H9 (cell line): ENCODE data around the gene COPZ2. TPM values are rescaled to one million over a fixed set of nuclear protein-coding genes. Genes with fewer than 3 reads are reported as not detected.

Experiments
- DNase-seq: peaks from one replicate; pipeline ENCODE4 v3.0.0-alpha.2; 2017
- H2AFZ ChIP-seq: one replicate; pipeline ENCODE4 v1.6.1; 2013; ENCODE audit warnings: mild to moderate bottlenecking, low read length, control low read depth, moderate library complexity
- H2AK5ac ChIP-seq: 2 replicates; pipeline ENCODE4 v1.6.1; 2013; ENCODE audit warnings: low read length, control low read depth, mixed read lengths; ENCODE audit not compliant: insufficient read length
- H2BK120ac ChIP-seq: one replicate; pipeline ENCODE4 v1.6.1; 2013; ENCODE audit warnings: low read depth, mild to moderate bottlenecking, low read length, control low read depth, inconsistent platforms; ENCODE audit not compliant: poor library complexity, severe bottlenecking
- H2BK12ac ChIP-seq: 2 replicates; pipeline ENCODE4 v1.6.1; 2013; ENCODE audit warnings: low read length, control low read depth, mixed read lengths, low read depth; ENCODE audit not compliant: insufficient read length
- H2BK15ac ChIP-seq: 2 replicates; pipeline ENCODE4 v1.6.1; 2013; ENCODE audit warnings: low read depth, low read length, control low read depth
- H2BK20ac ChIP-seq: one replicate; pipeline ENCODE4 v1.6.1; 2013; ENCODE audit warnings: low read depth, mild to moderate bottlenecking, low read length, control low read depth, inconsistent platforms; ENCODE audit not compliant: poor library complexity, severe bottlenecking
- H2BK5ac ChIP-seq: 2 replicates; pipeline ENCODE4 v1.6.1; 2013; ENCODE audit warnings: low read length, control low read depth, mixed read lengths; ENCODE audit not compliant: insufficient read length
- H3K14ac ChIP-seq: 2 replicates; pipeline ENCODE4 v1.6.1; 2013; ENCODE audit warnings: low read length, control low read depth; ENCODE audit not compliant: insufficient read depth
- H3K18ac ChIP-seq: 2 replicates; pipeline ENCODE4 v1.6.1; 2013; ENCODE audit warnings: low read depth, mild to moderate bottlenecking, mixed read lengths, low read length, control low read depth; ENCODE audit not compliant: insufficient read length
- H3K23ac ChIP-seq: 2 replicates; pipeline ENCODE4 v1.6.1; 2013; ENCODE audit warnings: low read length, control low read depth, mixed read lengths, low read depth; ENCODE audit not compliant: insufficient read length
- H3K23me2 ChIP-seq: 2 replicates; pipeline ENCODE4 v1.6.1; 2013; ENCODE audit warnings: low read depth, mild to moderate bottlenecking, mixed read lengths, low read length, control low read depth; ENCODE audit not compliant: insufficient read length, poor library complexity, severe bottlenecking
- H3K27ac ChIP-seq: 2 replicates; pipeline ENCODE4 v1.5.1; 2013; ENCODE audit warnings: low read length, control low read depth, mixed read lengths, low read depth; ENCODE audit not compliant: insufficient read length
- H3K27me3 ChIP-seq: 2 replicates; pipeline ENCODE4 v1.6.1; 2013; ENCODE audit warnings: low read length, control low read depth, inconsistent platforms; ENCODE audit not compliant: insufficient read depth
- H3K4ac ChIP-seq: 2 replicates; pipeline ENCODE4 v1.6.1; 2013; ENCODE audit warnings: low read depth, mild to moderate bottlenecking, control low read depth, inconsistent platforms, low read length, moderate library complexity
- H3K4me1 ChIP-seq: 2 replicates; pipeline ENCODE4 v1.6.1; 2013; ENCODE audit warnings: low read length, control low read depth, inconsistent platforms; ENCODE audit not compliant: insufficient read depth
- H3K4me2 ChIP-seq: 2 replicates; pipeline ENCODE4 v1.6.1; 2013; ENCODE audit warnings: low read length, control low read depth, mixed read lengths; ENCODE audit not compliant: insufficient read length, insufficient read depth
- H3K56ac ChIP-seq: 2 replicates; pipeline ENCODE4 v1.6.1; 2013; ENCODE audit warnings: low read depth, mild to moderate bottlenecking, mixed read lengths, low read length, control low read depth; ENCODE audit not compliant: insufficient read length
- H3K79me1 ChIP-seq: 2 replicates; pipeline ENCODE4 v1.6.1; 2013; ENCODE audit warnings: low read depth, mild to moderate bottlenecking, moderate library complexity, low read length, control low read depth, inconsistent platforms; ENCODE audit not compliant: insufficient read depth, poor library complexity, severe bottlenecking
- H3K79me2 ChIP-seq: 2 replicates; pipeline ENCODE4 v1.6.1; 2013; ENCODE audit warnings: low read length, control low read depth, inconsistent platforms; ENCODE audit not compliant: insufficient read depth
- H3K9ac ChIP-seq: 2 replicates; pipeline ENCODE4 v1.6.1; 2013; ENCODE audit warnings: low read length, control low read depth, mixed read lengths; ENCODE audit not compliant: insufficient read length; ENCODE audit errors: extremely low read depth
- H3K9me3 ChIP-seq: one replicate; pipeline ENCODE4 v1.6.1; 2013; ENCODE audit warnings: low read depth, low read length, inconsistent platforms; ENCODE audit not compliant: control insufficient read depth
- H3T11ph ChIP-seq: one replicate; pipeline ENCODE4 v1.6.1; 2013; ENCODE audit warnings: mild to moderate bottlenecking, low read length, control low read depth, inconsistent platforms
- H4K20me1 ChIP-seq: one replicate; pipeline ENCODE4 v1.6.1; 2013; ENCODE audit not compliant: control insufficient read depth, insufficient read length, insufficient read depth
- H4K5ac ChIP-seq: 2 replicates; pipeline ENCODE4 v1.6.1; 2013; ENCODE audit warnings: low read depth, mild to moderate bottlenecking, mixed read lengths, low read length, control low read depth; ENCODE audit not compliant: insufficient read length
- H4K8ac ChIP-seq: replicated peaks from 2 replicates; pipeline ENCODE4 v1.6.1; 2013; ENCODE audit warnings: low read length, control low read depth, mixed read lengths, low read depth; ENCODE audit not compliant: insufficient read length
- H4K91ac ChIP-seq: 2 replicates; pipeline ENCODE4 v1.6.1; 2013; ENCODE audit warnings: low read depth, mild to moderate bottlenecking, moderate library complexity, mixed read lengths, low read length, control low read depth; ENCODE audit not compliant: insufficient read length
- H3K27ac Mint-ChIP-seq, 3 experiments: 2 replicates in 2 of 3; 3 replicates in 1 of 3; pipeline ENCODE4 v1.8.0; 2020 to 2021; ENCODE audit warnings: mixed read lengths in 3 of 3, mild to moderate bottlenecking in 1 of 3, moderate library complexity in 1 of 3
- H3K27me3 Mint-ChIP-seq: 2 replicates; pipeline ENCODE4 v1.8.0; 2021; ENCODE audit warnings: low read depth, mild to moderate bottlenecking, moderate library complexity, mixed read lengths
- H3K36me3 Mint-ChIP-seq, 3 experiments: 2 replicates in 2 of 3; 3 replicates in 1 of 3; pipeline ENCODE4 v1.8.0; 2020 to 2021; ENCODE audit warnings: low read depth in 3 of 3, mixed read lengths in 3 of 3; ENCODE audit not compliant: insufficient read depth in 1 of 3
- H3K4me1 Mint-ChIP-seq, 2 experiments: 2 replicates each; pipeline ENCODE4 v1.8.0; 2020; ENCODE audit warnings: mixed read lengths in 2 of 2
- H3K4me3 Mint-ChIP-seq, 2 experiments: 2 replicates in 1 of 2; 3 replicates in 1 of 2; pipeline ENCODE4 v1.8.0; 2020 to 2021; ENCODE audit warnings: mild to moderate bottlenecking in 2 of 2, mixed read lengths in 2 of 2, moderate library complexity in 1 of 2
- H3K9me3 Mint-ChIP-seq, 2 experiments: 2 replicates in 1 of 2; 3 replicates in 1 of 2; pipeline ENCODE4 v1.8.0; 2020; ENCODE audit warnings: mild to moderate bottlenecking in 2 of 2, mixed read lengths in 2 of 2, moderate library complexity in 1 of 2
- CTCF ChIP-seq: fragments of 200-600 bp; sonication (generic); conservative IDR thresholded peaks from 3 replicates; pipeline ENCODE4 v1.8.0; 2021; ENCODE audit warnings: antibody characterized with exemption, mild to moderate bottlenecking
- WGBS: extraction: QIAGEN DNeasy Blood & Tissue Kit; methylation state at CpG from one replicate; pipeline ENCODE4 v1.1.7; 2013; ENCODE audit warnings: missing lambda C conversion rate, low lambda C conversion rate, mixed read lengths; ENCODE audit not compliant: insufficient read length; ENCODE audit errors: extremely low coverage; 5-methylcytosine and 5-hydroxymethylcytosine counted together
- total RNA-seq: library from RNA; stranded (reverse); gene quantifications from 2 replicates; pipeline ENCODE4 v1.2.1, GENCODE V29; 2021

COPZ2 gene
- total RNA-seq, 1 experiment from 2014 or later = 0.68 TPM

DNA sequence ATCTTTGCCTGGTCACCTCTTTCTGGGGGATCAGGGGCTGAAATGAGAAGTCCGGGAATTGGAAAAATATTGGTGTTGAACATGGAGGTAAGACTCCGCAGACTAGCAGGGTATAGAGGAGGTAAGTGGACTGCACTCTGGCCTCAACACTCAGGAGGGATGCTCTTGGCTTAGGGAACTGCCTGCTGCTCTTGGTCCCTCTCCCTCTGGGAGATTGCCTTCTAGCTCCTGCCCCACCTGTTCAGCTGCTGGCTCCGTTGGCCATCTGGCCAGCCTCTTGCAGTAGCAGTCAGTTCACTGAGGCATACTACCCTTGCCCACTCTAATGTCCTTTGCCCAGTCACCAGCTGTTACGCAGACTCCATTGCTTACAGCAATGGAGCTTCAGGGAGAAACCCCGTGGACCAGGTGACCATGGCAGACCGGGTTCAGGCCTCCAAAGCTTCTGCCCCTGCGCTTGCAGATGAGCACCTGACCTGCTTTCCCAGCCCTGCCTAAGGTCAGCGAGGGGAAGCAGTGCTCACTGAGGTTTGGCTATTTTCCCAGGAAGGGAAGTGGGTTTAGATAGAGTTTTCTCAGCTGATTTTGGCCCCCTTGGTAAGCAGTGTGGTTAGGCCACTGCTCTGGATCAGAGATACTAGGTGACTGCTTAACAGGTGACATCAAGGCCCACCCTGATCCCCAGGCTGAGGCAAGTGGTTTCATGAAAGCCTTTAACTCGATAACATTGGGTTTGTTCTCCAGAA lies 54.8 kb downstream of the COPZ2 start:
- Mint-ChIP-seq H3K9me3 (no peaks in the 10 kb centered on the region), H3K36me3 (peaks cover 24 to 55% (median 48%) of the 10 kb centered on the region in 3 experiments; a peak in 6 of 7 replicates), H3K27ac (peak overlapping the region in 2 of 3 experiments; percentile 61 to 70; a peak in 3 of 7 replicates), H3K4me1 (peaks cover 20 to 22% of the 10 kb centered on the region in 2 experiments), H3K27me3 (no peaks in the 10 kb centered on the region; the same call in 1 of the 2 replicates), H3K4me3 (no peak overlapping the region)
- Histone ChIP-seq H3K23ac (no peak overlapping the region), H3K4me1 (peaks cover 3% of the 10 kb centered on the region; the same call in 1 of the 2 replicates), H2BK120ac (no peak overlapping the region), H2BK15ac (no peak overlapping the region), H3K18ac (no peak overlapping the region), H2BK12ac (no peak overlapping the region), H3K14ac (no peak overlapping the region), H3K27me3 (no peaks in the 10 kb centered on the region; the same call in 1 of the 2 replicates), H3K9ac (no peak overlapping the region), H4K8ac (no peak overlapping the region), H3K23me2 (peaks cover 3% of the 10 kb centered on the region), H2BK5ac (no peak overlapping the region), H3K56ac (no peak overlapping the region), H4K91ac (no peak overlapping the region), H4K5ac (no peak overlapping the region), H3K79me1 (no peaks in the 10 kb centered on the region), H3K4ac (no peak overlapping the region), H4K20me1 (no peaks in the 10 kb centered on the region), H2AFZ (no peak overlapping the region), H3K79me2 (no peaks in the 10 kb centered on the region), H3K4me2 (no peak overlapping the region), H2BK20ac (no peak overlapping the region), H3T11ph (no peak overlapping the region), H3K27ac (no peak overlapping the region), H3K9me3 (no peaks in the 10 kb centered on the region), H2AK5ac (no peak overlapping the region)
- DNase-seq = no peak
- no peak for TF ChIP-seq CTCF
- WGBS = no CpG with 5 or more reads among the region's 9 CpGs
